ENCODE data around the gene MTHFSD. TPM values are rescaled to one million over a fixed set of nuclear protein-coding genes. Genes with fewer than 3 reads are reported as not detected.

The MTHFSD gene
- total RNA-seq, 1 donor, result 14.7 TPM

DNA sequence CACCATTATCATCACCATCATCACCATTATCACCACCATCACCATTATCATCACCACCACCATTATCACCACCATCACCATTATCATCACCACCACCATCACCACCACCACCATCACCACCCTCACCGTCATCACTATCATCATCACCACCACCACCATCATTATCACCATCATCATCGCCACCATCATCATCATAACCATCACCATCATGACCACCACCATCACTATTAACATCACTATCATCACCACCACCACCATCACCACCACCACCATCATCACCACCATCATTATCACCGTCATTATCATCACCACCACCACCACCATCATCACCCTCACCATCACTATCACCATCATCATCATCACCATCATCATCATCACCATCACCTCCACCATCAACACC, 32.5 kb upstream of the MTHFSD start:
- DNase-seq (ENCODE audit: low read depth), result no peak
- H3K4me3 ChIP-seq (ENCODE audit: low read depth, low read length), result no peak overlapping the region
- TF ChIP-seq, protein P1, sequence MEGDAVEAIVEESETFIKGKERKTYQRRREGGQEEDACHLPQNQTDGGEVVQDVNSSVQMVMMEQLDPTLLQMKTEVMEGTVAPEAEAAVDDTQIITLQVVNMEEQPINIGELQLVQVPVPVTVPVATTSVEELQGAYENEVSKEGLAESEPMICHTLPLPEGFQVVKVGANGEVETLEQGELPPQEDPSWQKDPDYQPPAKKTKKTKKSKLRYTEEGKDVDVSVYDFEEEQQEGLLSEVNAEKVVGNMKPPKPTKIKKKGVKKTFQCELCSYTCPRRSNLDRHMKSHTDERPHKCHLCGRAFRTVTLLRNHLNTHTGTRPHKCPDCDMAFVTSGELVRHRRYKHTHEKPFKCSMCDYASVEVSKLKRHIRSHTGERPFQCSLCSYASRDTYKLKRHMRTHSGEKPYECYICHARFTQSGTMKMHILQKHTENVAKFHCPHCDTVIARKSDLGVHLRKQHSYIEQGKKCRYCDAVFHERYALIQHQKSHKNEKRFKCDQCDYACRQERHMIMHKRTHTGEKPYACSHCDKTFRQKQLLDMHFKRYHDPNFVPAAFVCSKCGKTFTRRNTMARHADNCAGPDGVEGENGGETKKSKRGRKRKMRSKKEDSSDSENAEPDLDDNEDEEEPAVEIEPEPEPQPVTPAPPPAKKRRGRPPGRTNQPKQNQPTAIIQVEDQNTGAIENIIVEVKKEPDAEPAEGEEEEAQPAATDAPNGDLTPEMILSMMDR (IDR thresholded peaks at IDR 0.05; ENCODE audit: insufficient read depth, low read depth, low read length), result no peak

DNA sequence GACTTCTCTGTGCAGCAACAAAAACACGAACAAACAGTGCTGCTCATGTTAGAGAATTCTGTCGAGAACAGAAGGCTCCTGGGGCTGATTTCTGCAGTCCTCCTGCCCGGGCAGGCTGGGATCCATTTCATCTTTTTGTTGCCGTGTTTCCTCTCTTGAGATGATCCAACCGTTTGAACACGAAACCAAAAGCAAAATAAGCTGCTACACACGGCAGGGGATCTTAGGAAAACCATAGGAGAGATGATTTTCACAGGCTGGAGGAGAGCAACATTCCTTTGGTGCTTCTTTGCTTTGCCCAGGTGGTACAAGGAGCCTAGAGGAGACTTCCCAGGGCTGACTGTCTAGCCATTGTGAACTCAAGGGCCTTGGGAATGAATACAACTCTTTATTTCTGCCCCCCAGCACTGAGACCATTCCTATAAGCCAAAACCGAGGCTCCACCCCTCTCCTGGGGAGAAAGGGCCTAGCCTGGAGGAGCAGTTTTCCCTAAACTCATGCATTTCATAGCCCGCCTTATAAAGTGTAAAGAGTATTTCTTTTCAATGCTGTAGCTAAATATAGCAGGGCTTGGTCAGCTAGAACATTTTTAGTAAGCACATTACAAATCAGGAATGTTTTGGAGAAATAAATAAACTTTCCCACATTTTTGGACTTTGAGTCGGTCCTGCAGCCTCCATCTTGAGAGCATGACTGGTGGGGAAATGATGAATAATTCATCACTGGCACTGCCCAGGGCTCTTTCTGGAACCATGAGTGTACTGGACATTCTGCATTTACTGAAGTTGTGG, 31.0 kb upstream of the MTHFSD start:
- no peak for DNase-seq (ENCODE audit: low read depth)
- H3K4me3 ChIP-seq (ENCODE audit: low read depth, low read length), result no peak overlapping the region
- TF ChIP-seq, protein P1 (IDR thresholded peaks at IDR 0.05; ENCODE audit: insufficient read depth, low read depth, low read length), result no peak

DNA sequence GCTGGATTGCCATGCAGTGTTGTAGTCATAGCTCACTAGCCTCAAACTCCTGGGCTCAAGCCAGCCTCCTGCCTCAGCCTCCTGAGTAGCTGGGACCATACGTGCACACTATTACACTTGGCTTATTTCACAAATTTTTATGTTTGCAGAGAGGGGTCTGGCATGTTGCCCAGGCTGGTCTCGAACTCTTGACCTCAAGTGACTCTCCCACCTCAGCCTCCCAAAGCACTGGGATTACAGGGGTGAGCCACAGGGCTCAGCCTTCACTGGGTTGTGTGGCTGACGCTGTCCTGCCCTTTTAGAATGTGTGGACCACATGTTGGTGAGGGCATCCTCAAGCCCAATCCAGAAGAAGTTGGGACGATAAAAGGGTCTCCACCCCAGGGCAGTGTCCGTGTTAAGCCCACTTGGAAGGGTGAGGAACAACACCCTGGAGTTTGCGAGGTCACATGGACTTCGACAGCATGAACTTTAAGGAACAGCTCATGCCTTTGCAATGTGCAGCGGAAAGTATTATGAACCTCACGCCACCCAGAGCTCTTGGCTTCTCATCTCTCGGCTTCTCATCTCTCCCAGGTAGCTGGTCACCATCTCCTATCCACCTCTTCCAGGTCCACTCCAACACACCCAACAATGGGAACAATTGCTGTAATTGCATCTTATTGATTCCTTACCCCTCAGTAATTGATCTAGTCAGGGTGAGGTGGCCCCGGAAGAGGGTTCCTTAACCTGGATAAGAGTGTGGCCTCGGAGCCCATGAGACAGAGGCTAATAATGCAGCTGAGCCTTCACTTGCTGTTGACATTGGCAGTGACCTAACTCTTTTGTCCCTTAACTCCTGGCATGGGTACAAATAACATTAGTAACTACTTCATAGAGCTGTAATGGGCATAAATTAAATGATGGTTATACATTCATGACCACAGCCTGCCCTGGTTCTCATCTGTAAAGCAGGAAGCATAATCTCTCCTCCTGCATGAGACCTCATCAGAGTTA, 30.0 kb upstream of the MTHFSD start:
- TF ChIP-seq, protein P1 (IDR thresholded peaks at IDR 0.05; ENCODE audit: insufficient read depth, low read depth, low read length), result no peak
- peak; percentile 35 for DNase-seq (ENCODE audit: low read depth)

GRCh38 chr16:86584071-86584685, 29.1 kb upstream of the MTHFSD start:
- no peak overlapping the region for H3K4me3 ChIP-seq (ENCODE audit: low read depth, low read length)
- no peak for DNase-seq (ENCODE audit: low read depth)
- TF ChIP-seq, protein P1 (IDR thresholded peaks at IDR 0.05; ENCODE audit: insufficient read depth, low read depth, low read length), result no peak

More for the DNA sequence above, 30.0 kb upstream of the MTHFSD start:
- no peak overlapping the region for H3K4me3 ChIP-seq (ENCODE audit: low read depth, low read length)

- DNase-seq (ENCODE audit: low read depth), result no peak
- TF ChIP-seq, protein P1 (IDR thresholded peaks at IDR 0.05; ENCODE audit: insufficient read depth, low read depth, low read length), result no peak
- H3K4me3 ChIP-seq (ENCODE audit: low read depth, low read length), result no peak overlapping the region
These were observed 26.4 kb upstream of the MTHFSD start for GRCh38 chr16:86581458-86581857.

DNA sequence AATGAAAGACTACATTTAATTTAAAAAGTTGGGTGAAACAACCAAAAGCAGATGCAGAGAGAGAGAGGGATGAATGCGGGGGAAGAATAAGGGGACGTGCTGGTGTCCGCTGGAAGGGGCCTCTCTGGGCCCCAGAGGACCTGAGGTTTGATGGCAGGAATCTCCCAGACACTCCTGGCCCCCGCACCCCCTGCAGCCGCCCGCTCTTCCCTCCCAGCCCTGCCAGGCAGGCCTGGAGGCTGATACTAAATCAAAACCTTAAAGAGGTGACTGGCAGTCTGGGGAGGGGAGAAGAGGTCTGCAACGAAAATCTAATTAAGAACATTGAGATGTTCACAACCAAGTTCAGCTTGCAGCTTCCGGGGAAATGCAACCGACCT, 25.7 kb upstream of the MTHFSD start:
- DNase-seq (ENCODE audit: low read depth), result no peak
- TF ChIP-seq, protein P1 (IDR thresholded peaks at IDR 0.05; ENCODE audit: insufficient read depth, low read depth, low read length), result no peak
- H3K4me3 ChIP-seq (ENCODE audit: low read depth, low read length), result no peak overlapping the region
